ENCODE results near the gene CHST11. TPM values are rescaled to one million over a fixed set of nuclear protein-coding genes. Genes with fewer than 3 reads are reported as not detected.

The CHST11 gene
- total and polyA plus RNA-seq, 9 of the 15 experiments (the other 6 are each of a cell fraction or from before 2014, with no cell fraction given): 2.3 to 38.7 (median 15.0) TPM

- TF ChIP-seq TSHZ1 (CRISPR knock-in tag; IDR thresholded peaks at IDR 0.05) (no peak), SRSF9 (IDR thresholded peaks at IDR 0.05; ENCODE audit: borderline replicate concordance, low read depth, low read length) (no peak), MAZ (CRISPR knock-in tag; conservative IDR thresholded peaks at IDR 0.05 in 1 of 2, IDR thresholded peaks at IDR 0.05 in 1 of 2) (0 out of 4 replicates have a peak, but pooled peaks have one; percentile 6 to 35), TRIM24 (IDR thresholded peaks at IDR 0.05) (0 out of 4 replicates have a peak, but pooled peaks of 1 of the 2 experiments have one; percentile 21), RBM22 (IDR thresholded peaks at IDR 0.05; ENCODE audit: low read depth, low read length, poor library complexity, severe bottlenecking) (no peak), NR2C2 (CRISPR knock-in tag; IDR thresholded peaks at IDR 0.05) (no peak), NR2C2 (tag; IDR thresholded peaks at IDR 0.05) (peak; percentile 20; the same call in 1 of the 2 replicates), TEAD1 (CRISPR knock-in tag; IDR thresholded peaks at IDR 0.05) (0 out of 4 replicates have a peak, but pooled peaks of 1 of the 2 experiments have one; percentile 21), PBX2 (CRISPR knock-in tag; IDR thresholded peaks at IDR 0.05; ENCODE audit: low read depth) (no peak), PBX2 (tag; conservative IDR thresholded peaks at IDR 0.05; ENCODE audit: low read depth) (0 out of 2 replicates have a peak, but pooled peaks have one; percentile 17), RAD21 (CRISPR knock-in tag; conservative IDR thresholded peaks at IDR 0.05 in 1 of 2, IDR thresholded peaks at IDR 0.05 in 1 of 2) (peak; percentile 17 to 48; a peak in 2 of 4 replicates), USF1 (CRISPR knock-in tag; IDR thresholded peaks at IDR 0.05) (no peak), ZNF639 (CRISPR knock-in tag; conservative IDR thresholded peaks at IDR 0.05 in 1 of 2, IDR thresholded peaks at IDR 0.05 in 1 of 2) (0 out of 4 replicates have a peak, but pooled peaks of 1 of the 2 experiments have one; percentile 24), SOX6 (IDR thresholded peaks at IDR 0.05) (peak; percentile 45), ZBTB17 (CRISPR knock-in tag; IDR thresholded peaks at IDR 0.05) (0 out of 2 replicates have a peak, but pooled peaks have one; percentile 31), ZNF589 (CRISPR knock-in tag; IDR thresholded peaks at IDR 0.05; ENCODE audit: low read depth) (0 out of 2 replicates have a peak, but pooled peaks have one; percentile 3)
These were observed 21.0 kb downstream of the CHST11 start (continued) for GRCh38 chr12:104477510-104478390.
